ENCODE data around the gene APOO.

- no peak for TF ChIP-seq POLR2A (IDR thresholded peaks at IDR 0.05)
- no peak for TF ChIP-seq CTCF (IDR thresholded peaks at IDR 0.05)
Observed at GRCh38 chrX:23937100-23937499, 29.4 kb upstream of the APOO start.

Measured in vagina (tissue), 2 donors.